Measurements from ENCODE around the gene TIMMDC1. TPM values are rescaled to one million over a fixed set of nuclear protein-coding genes. Genes with fewer than 3 reads are reported as not detected.

Gene TIMMDC1
- total and polyA plus RNA-seq, 9 of the 15 experiments (the other 6 are each of a cell fraction or from before 2014, with no cell fraction given), result 62.1 to 226 (median 86.6) TPM

DNA sequence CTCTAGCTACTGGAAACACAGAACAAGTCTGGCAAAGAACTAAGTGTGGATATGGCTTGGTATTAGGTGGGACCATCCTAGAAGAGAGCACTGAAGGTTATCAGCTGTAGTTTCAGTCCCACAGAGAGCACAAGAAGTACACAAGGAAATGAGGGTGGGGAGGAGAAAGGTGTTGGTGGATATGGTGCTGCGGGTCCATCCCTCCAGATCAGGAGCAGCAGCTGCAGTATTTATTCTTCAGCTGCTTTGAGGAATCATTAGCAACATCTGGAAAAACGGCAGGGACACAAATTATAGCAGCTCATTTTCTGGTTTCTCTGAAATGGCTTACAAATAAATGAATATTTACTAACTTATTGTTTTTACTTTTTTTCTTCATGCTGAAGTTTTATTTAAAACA lies 32.1 kb downstream of the TIMMDC1 start:
- DNase-seq (ENCODE audit: extremely low read depth in 1 of 4, low spot score in 3 of 4) (no peak), ATAC-seq (no peak), FAIRE-seq (no peak)
- Histone ChIP-seq H3K4me1 (replicated peaks in 1 of 2; ENCODE audit: control insufficient read depth in 2 of 2, insufficient read depth in 2 of 2, low read length in 2 of 2) (no peaks in the 10 kb centered on the region), H3K27ac (ENCODE audit: extremely low read depth, low read depth, low read length) (no peak overlapping the region), H2AFZ (ENCODE audit: low read depth, low read length) (no peak overlapping the region), H3K9me1 (ENCODE audit: control insufficient read depth, insufficient read depth, low read length) (no peaks in the 10 kb centered on the region), H3K36me3 (ENCODE audit: control insufficient read depth, insufficient read depth, low read length) (peaks cover 5% of the 10 kb centered on the region; the same call in 1 of the 3 replicates), H3K9ac (ENCODE audit: insufficient read depth in 1 of 2, low read depth in 2 of 2, low read length in 2 of 2) (no peak overlapping the region), H3K9me3 (replicated peaks; ENCODE audit: control insufficient read depth, insufficient read depth, low read depth, low read length) (no peaks in the 10 kb centered on the region), H3K27me3 (ENCODE audit: control insufficient read depth in 2 of 2, insufficient read depth in 2 of 2, low read length in 2 of 2) (no peaks in the 10 kb centered on the region), H4K20me1 (replicated peaks; ENCODE audit: control insufficient read depth, insufficient read depth, low read length) (no peaks in the 10 kb centered on the region), H3K4me2 (ENCODE audit: insufficient read depth, low read length) (no peak overlapping the region), H3K79me2 (ENCODE audit: control insufficient read depth, insufficient read depth, low read length) (no peaks in the 10 kb centered on the region), H3K4me3 (no peak overlapping the region)
- TF ChIP-seq ZNF197 (CRISPR knock-in tag; IDR thresholded peaks at IDR 0.05; ENCODE audit: low read depth), result no peak
- no peak for TF ChIP-seq ZNF316 (IDR thresholded peaks at IDR 0.05)
- no peak for TF ChIP-seq CBX2 (IDR thresholded peaks at IDR 0.05; ENCODE audit: insufficient read depth, low read length, poor library complexity, severe bottlenecking)
- no peak for TF ChIP-seq ZBTB7A (IDR thresholded peaks at IDR 0.05; ENCODE audit: borderline replicate concordance, control insufficient read depth, low read depth, low read length)
- TF ChIP-seq PML (IDR thresholded peaks at IDR 0.05; ENCODE audit: low read length), result no peak
- no peak for TF ChIP-seq ZNF324 (CRISPR knock-in tag; IDR thresholded peaks at IDR 0.05)
- no peak for TF ChIP-seq HDAC3 (IDR thresholded peaks at IDR 0.05; ENCODE audit: borderline replicate concordance, partially characterized antibody)
- TF ChIP-seq, protein P1, sequence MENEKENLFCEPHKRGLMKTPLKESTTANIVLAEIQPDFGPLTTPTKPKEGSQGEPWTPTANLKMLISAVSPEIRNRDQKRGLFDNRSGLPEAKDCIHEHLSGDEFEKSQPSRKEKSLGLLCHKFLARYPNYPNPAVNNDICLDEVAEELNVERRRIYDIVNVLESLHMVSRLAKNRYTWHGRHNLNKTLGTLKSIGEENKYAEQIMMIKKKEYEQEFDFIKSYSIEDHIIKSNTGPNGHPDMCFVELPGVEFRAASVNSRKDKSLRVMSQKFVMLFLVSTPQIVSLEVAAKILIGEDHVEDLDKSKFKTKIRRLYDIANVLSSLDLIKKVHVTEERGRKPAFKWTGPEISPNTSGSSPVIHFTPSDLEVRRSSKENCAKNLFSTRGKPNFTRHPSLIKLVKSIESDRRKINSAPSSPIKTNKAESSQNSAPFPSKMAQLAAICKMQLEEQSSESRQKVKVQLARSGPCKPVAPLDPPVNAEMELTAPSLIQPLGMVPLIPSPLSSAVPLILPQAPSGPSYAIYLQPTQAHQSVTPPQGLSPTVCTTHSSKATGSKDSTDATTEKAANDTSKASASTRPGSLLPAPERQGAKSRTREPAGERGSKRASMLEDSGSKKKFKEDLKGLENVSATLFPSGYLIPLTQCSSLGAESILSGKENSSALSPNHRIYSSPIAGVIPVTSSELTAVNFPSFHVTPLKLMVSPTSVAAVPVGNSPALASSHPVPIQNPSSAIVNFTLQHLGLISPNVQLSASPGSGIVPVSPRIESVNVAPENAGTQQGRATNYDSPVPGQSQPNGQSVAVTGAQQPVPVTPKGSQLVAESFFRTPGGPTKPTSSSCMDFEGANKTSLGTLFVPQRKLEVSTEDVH (IDR thresholded peaks at IDR 0.05; ENCODE audit: low read depth, partially characterized antibody), result no peak
- TF ChIP-seq ZNF76 (CRISPR knock-in tag; IDR thresholded peaks at IDR 0.05; ENCODE audit: borderline replicate concordance), result no peak
- TF ChIP-seq CCAR2 (IDR thresholded peaks at IDR 0.05; ENCODE audit: low read depth, low read length), result no peak
- TF ChIP-seq ZNF75A (CRISPR knock-in tag; IDR thresholded peaks at IDR 0.05), result no peak
- TF ChIP-seq, protein P2, sequence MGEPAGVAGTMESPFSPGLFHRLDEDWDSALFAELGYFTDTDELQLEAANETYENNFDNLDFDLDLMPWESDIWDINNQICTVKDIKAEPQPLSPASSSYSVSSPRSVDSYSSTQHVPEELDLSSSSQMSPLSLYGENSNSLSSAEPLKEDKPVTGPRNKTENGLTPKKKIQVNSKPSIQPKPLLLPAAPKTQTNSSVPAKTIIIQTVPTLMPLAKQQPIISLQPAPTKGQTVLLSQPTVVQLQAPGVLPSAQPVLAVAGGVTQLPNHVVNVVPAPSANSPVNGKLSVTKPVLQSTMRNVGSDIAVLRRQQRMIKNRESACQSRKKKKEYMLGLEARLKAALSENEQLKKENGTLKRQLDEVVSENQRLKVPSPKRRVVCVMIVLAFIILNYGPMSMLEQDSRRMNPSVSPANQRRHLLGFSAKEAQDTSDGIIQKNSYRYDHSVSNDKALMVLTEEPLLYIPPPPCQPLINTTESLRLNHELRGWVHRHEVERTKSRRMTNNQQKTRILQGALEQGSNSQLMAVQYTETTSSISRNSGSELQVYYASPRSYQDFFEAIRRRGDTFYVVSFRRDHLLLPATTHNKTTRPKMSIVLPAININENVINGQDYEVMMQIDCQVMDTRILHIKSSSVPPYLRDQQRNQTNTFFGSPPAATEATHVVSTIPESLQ (CRISPR knock-in tag; IDR thresholded peaks at IDR 0.05), result no peak
- TF ChIP-seq FIP1L1 (IDR thresholded peaks at IDR 0.05; ENCODE audit: low read depth, low read length, poor library complexity, severe bottlenecking), result no peak
- no peak for TF ChIP-seq E2F3 (CRISPR knock-in tag; IDR thresholded peaks at IDR 0.05)
- in situ Hi-C loops (cut with MboI), result no loop called here
- WGBS (ENCODE audit: insufficient coverage, low coverage, missing lambda C conversion rate), result 29% methylated on average over 2 of the region's 2 CpGs
- ChIA-PET POLR2A (interaction anchor here (0.5 to 0.9 kb wide), 3 partner anchors 22 to 78 kb away, joined by 3 read pairs; no protein-coding TSS in a partner anchor), CTCF (ENCODE audit: low intra/inter-chr PET ratio) (no interaction called here)
- BruUV-seq (replicated peaks), result no TSS peak
- intact Hi-C loops (cut with micrococcal nuclease), result no loop called here
